Trophoblast cell (in vitro differentiated cells and primary cell): ENCODE data around the gene GRM4.

ENCODE experiments used
- DNase-seq, 2 donors: peaks; one replicate each; pipeline ENCODE4 v3.0.0-alpha.2; 2016
- H2AFZ ChIP-seq: 2 replicates; pipeline ENCODE4 v1.6.1; 2013; ENCODE audit warnings: low read length, moderate library complexity, mild to moderate bottlenecking; ENCODE audit not compliant: insufficient read depth, poor library complexity
- H2AK5ac ChIP-seq: 2 replicates; pipeline ENCODE4 v1.6.1; 2013; ENCODE audit warnings: mild to moderate bottlenecking, low read length
- H2BK120ac ChIP-seq: 2 replicates; pipeline ENCODE4 v1.6.1; 2013; ENCODE audit warnings: low read length, mild to moderate bottlenecking, moderate library complexity; ENCODE audit not compliant: insufficient read depth, poor library complexity
- H2BK12ac ChIP-seq: 2 replicates; pipeline ENCODE4 v1.6.1; 2013; ENCODE audit warnings: mild to moderate bottlenecking, low read length, moderate library complexity
- H2BK5ac ChIP-seq: 2 replicates; pipeline ENCODE4 v1.6.1; 2013; ENCODE audit warnings: low read length, low read depth, moderate library complexity, mild to moderate bottlenecking; ENCODE audit not compliant: poor library complexity
- H3K14ac ChIP-seq: 2 replicates; pipeline ENCODE4 v1.6.1; 2013; ENCODE audit warnings: mild to moderate bottlenecking, low read length
- H3K18ac ChIP-seq: 2 replicates; pipeline ENCODE4 v1.6.1; 2013; ENCODE audit warnings: mild to moderate bottlenecking, low read length
- H3K23ac ChIP-seq: 2 replicates; pipeline ENCODE4 v1.6.1; 2013; ENCODE audit warnings: low read length
- H3K27ac ChIP-seq: 2 replicates; pipeline ENCODE4 v1.5.1; 2013; ENCODE audit warnings: low read depth, mild to moderate bottlenecking, inconsistent platforms, low read length, moderate library complexity
- H3K27me3 ChIP-seq: 2 replicates; pipeline ENCODE4 v1.6.1; 2013; ENCODE audit warnings: inconsistent platforms, mild to moderate bottlenecking, low read length, moderate library complexity; ENCODE audit not compliant: insufficient read depth
- H3K36me3 ChIP-seq, 2 experiments: 1 replicate in 1 of 2; 2 replicates in 1 of 2; pipeline ENCODE4 v1.6.1; 2013; ENCODE audit warnings: low read length in 2 of 2, mild to moderate bottlenecking in 2 of 2, moderate library complexity in 1 of 2; ENCODE audit not compliant: insufficient read depth in 2 of 2, control insufficient read depth in 1 of 2
- H3K4ac ChIP-seq: 2 replicates; pipeline ENCODE4 v1.6.1; 2013; ENCODE audit warnings: low read depth, mild to moderate bottlenecking, low read length, moderate library complexity
- H3K4me1 ChIP-seq, 2 experiments: 1 replicate in 1 of 2; 2 replicates in 1 of 2; pipeline ENCODE4 v1.6.1; 2013; ENCODE audit warnings: low read length in 2 of 2, mild to moderate bottlenecking in 2 of 2, moderate library complexity in 1 of 2; ENCODE audit not compliant: insufficient read depth in 2 of 2, control insufficient read depth in 1 of 2
- H3K4me2 ChIP-seq: 2 replicates; pipeline ENCODE4 v1.6.1; 2013; ENCODE audit warnings: inconsistent platforms, mild to moderate bottlenecking, low read length, moderate library complexity
- H3K4me3 ChIP-seq: 2 replicates; pipeline ENCODE4 v1.5.1; 2013; ENCODE audit warnings: mild to moderate bottlenecking, low read depth, low read length, inconsistent platforms
- H3K79me1 ChIP-seq: one replicate; pipeline ENCODE4 v1.6.1; 2013; ENCODE audit warnings: low read length
- H3K79me2 ChIP-seq: 2 replicates; pipeline ENCODE4 v1.6.1; 2013; ENCODE audit warnings: low read length, mild to moderate bottlenecking; ENCODE audit not compliant: control insufficient read depth, insufficient read depth, poor library complexity
- H3K9ac ChIP-seq: 2 replicates; pipeline ENCODE4 v1.6.1; 2013; ENCODE audit warnings: mild to moderate bottlenecking, low read length
- H3K9me3 ChIP-seq: 2 replicates; pipeline ENCODE4 v1.6.1; 2013; ENCODE audit warnings: low read depth, mild to moderate bottlenecking, control low read depth, inconsistent platforms, low read length; ENCODE audit not compliant: insufficient read depth
- H4K12ac ChIP-seq: 2 replicates; pipeline ENCODE4 v1.6.1; 2013; ENCODE audit warnings: low read depth, mild to moderate bottlenecking, low read length, moderate library complexity
- H4K8ac ChIP-seq: 2 replicates; pipeline ENCODE4 v1.6.1; 2013; ENCODE audit warnings: low read depth, mild to moderate bottlenecking, low read length, moderate library complexity
- H4K91ac ChIP-seq: one replicate; pipeline ENCODE4 v1.6.1; 2013; ENCODE audit warnings: low read depth, mild to moderate bottlenecking, low read length, moderate library complexity
- WGBS: extraction: QIAGEN DNeasy Blood & Tissue Kit; methylation state at CpG from one replicate; pipeline ENCODE4 v1.1.7; 2013; ENCODE audit warnings: missing lambda C conversion rate; ENCODE audit not compliant: insufficient read length, insufficient coverage; ENCODE audit errors: extremely low coverage; 5-methylcytosine and 5-hydroxymethylcytosine counted together

Gene GRM4

DNA sequence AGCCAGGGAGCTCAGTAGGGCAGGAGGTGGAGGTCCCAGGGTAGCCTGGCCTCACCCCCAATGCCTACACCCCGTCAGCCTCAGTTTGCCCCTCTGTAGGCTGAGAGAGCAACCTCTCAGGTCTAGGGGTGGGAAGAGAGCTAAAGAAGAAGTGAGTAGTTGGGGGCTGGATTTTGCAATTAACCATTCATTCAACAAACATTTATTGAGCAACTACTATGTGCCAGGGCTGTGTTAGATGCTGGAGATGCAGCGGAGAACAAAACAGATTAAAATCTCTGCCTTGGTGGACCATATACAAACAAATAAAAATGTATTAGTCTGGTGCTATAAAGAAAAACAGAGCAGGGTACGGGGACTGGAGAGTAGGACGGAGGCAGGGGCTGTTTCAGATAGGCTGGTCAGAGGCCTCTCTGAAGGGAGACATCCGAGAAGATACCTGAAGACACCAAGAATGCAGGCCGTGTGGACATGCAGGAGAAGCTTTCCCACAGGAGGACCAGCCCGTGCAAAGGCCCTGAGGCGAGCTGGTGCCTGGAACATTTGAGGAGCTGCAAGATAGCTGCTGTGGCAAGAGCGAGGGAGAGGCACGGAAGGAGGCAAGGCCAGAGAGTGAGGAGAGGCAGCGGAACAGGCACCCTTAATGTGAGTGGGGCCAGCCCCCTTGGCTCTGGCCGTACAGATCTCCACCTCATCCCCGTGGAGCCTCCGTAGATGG lies 60.3 kb downstream of the GRM4 start:
- Histone ChIP-seq H4K91ac (no peak overlapping the region), H3K27me3 (no peaks in the 10 kb centered on the region), H3K4me1 (no peaks in the 10 kb centered on the region), H2AFZ (no peak overlapping the region), H3K4ac (no peak overlapping the region), H3K18ac (no peak overlapping the region), H3K23ac (no peak overlapping the region), H3K27ac (no peak overlapping the region), H3K14ac (no peak overlapping the region), H3K9ac (no peak overlapping the region), H4K8ac (no peak overlapping the region), H3K4me3 (no peak overlapping the region), H3K36me3 (no peaks in the 10 kb centered on the region), H3K9me3 (peaks cover 4% of the 10 kb centered on the region), H2BK12ac (no peak overlapping the region), H2BK5ac (no peak overlapping the region), H3K4me2 (no peak overlapping the region), H2BK120ac (no peak overlapping the region), H4K12ac (no peak overlapping the region), H3K79me2 (no peaks in the 10 kb centered on the region), H3K79me1 (no peaks in the 10 kb centered on the region), H2AK5ac (no peak overlapping the region)
- DNase-seq, result no peak
- WGBS, result no CpG with 5 or more reads among the region's 14 CpGs

DNA sequence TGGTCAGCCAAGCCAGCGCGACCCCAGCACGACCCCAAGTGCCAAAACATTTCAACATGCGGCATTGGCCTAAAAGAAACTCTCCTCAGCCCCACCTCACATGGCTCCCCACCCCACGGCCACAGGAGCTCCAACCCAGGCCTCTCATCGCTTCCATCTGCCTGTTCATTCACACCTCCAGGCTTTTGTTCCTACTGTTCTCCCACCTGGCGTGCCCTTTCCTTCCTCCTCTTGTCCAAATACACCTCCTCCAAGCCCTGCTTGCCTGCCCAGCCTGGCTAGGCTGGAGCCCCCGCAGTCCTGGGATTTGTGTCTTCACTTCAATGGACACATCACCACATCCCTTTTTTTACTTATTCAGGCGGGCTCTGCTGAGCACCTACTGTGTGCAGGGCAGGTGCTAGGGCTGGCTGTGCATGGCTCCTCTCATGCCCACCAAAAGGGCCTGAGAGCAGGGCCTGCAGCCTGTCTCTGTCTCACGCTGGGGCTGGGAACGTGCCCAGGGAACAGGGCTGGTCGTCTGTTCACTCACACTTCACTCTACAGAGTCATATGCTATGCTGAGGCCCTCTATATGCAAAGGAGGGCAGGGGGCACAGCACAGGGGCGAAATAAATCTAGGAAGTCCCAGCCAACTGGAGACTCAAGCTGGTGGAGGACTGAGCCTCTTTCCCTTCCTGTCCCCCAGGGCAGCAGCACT lies 61.1 kb downstream of the GRM4 start:
- peaks cover 4% of the 10 kb centered on the region for H3K9me3 ChIP-seq
- H2BK12ac ChIP-seq, result no peak overlapping the region
- no CpG with 5 or more reads among the region's 13 CpGs for WGBS
- H4K91ac ChIP-seq, result no peak overlapping the region
- H3K18ac ChIP-seq, result no peak overlapping the region
- H4K12ac ChIP-seq, result no peak overlapping the region
- no peak overlapping the region for H2BK120ac ChIP-seq
- H3K27ac ChIP-seq, result no peak overlapping the region
- no peaks in the 10 kb centered on the region for H3K27me3 ChIP-seq
- no peaks in the 10 kb centered on the region for H3K79me2 ChIP-seq
- H3K23ac ChIP-seq, result no peak overlapping the region
- no peak overlapping the region for H3K4me3 ChIP-seq
- H3K14ac ChIP-seq, result no peak overlapping the region
- H3K36me3 ChIP-seq, result no peaks in the 10 kb centered on the region
- H3K79me1 ChIP-seq, result no peaks in the 10 kb centered on the region
- no peak overlapping the region for H2AK5ac ChIP-seq
- H3K4ac ChIP-seq, result no peak overlapping the region
- no peak overlapping the region for H2AFZ ChIP-seq
- no peak for DNase-seq
- no peak overlapping the region for H4K8ac ChIP-seq
- H3K9ac ChIP-seq, result no peak overlapping the region
- no peaks in the 10 kb centered on the region for H3K4me1 ChIP-seq
- no peak overlapping the region for H3K4me2 ChIP-seq
- no peak overlapping the region for H2BK5ac ChIP-seq

DNA sequence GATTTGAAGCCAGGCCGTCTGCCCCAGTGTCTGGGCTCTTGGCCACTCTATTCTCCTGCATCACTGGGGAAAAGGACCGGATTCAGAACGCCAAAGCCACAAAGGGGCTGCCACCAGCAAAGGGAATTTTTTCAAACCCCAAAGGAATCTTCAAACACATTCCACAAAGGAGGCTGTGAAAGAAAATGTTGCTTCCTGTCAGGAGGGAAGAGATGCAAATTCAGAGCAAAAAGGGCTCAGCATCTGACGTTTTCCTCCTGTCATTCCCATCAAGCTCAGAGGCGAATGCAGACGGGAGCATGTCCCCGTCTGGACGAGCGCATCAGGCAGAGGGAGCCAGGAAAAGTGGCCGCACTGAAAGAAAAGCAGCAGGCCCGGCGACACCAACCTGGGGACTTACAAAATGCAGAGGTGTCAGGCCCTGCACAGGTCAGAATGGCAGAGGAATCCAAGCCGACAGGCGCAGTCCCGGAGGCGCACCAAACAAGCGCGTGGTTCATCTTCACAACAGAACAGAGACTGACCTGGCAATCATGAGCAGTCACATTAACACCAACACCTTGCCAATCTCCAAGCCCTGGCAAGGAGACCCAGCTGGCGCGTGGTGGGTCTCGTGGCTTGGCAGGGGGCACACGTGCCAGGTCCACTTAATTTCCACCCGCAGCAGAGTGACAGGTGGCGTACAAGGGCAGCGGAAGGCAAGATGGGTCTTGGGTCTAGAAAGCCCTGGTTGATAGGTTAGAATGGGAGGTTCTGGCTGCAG lies 62.8 kb downstream of the GRM4 start:
- H3K4me3 ChIP-seq, result no peak overlapping the region
- no peak for DNase-seq
- H3K79me2 ChIP-seq, result no peaks in the 10 kb centered on the region
- H2AFZ ChIP-seq, result no peak overlapping the region
- H3K4ac ChIP-seq, result no peak overlapping the region
- H4K91ac ChIP-seq, result no peak overlapping the region
- H3K9me3 ChIP-seq, result peaks cover 4% of the 10 kb centered on the region
- no peak overlapping the region for H3K23ac ChIP-seq
- no peaks in the 10 kb centered on the region for H3K27me3 ChIP-seq
- no peaks in the 10 kb centered on the region for H3K36me3 ChIP-seq
- H2AK5ac ChIP-seq, result no peak overlapping the region
- no peak overlapping the region for H2BK12ac ChIP-seq
- no peak overlapping the region for H3K14ac ChIP-seq
- H3K9ac ChIP-seq, result no peak overlapping the region
- H3K27ac ChIP-seq, result no peak overlapping the region
- no peaks in the 10 kb centered on the region for H3K4me1 ChIP-seq
- H3K4me2 ChIP-seq, result no peak overlapping the region
- no peak overlapping the region for H2BK120ac ChIP-seq
- H3K18ac ChIP-seq, result no peak overlapping the region
- H3K79me1 ChIP-seq, result no peaks in the 10 kb centered on the region
- no peak overlapping the region for H4K8ac ChIP-seq
- WGBS, result no CpG with 5 or more reads among the region's 25 CpGs
- H2BK5ac ChIP-seq, result no peak overlapping the region
- H4K12ac ChIP-seq, result no peak overlapping the region

DNA sequence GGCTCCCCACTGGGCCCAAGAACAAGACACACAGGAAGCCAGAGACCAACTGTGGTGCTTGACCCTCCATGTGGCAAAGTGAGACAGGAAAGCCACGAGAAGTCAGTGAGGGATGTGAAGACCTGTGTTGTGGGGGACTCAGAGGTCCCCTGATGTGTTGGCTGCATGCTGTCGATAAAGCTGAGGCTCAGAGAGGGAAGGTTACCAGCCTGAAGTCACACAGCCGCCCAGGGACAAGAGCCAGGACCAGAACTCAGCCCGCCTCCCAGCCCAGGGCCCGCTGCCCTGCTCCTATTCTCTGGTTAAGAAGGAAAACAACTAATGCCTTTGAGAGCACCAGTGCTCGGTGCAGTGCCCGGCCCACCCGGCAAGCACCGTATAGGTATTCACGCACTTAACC lies 63.5 kb downstream of the GRM4 start:
- no peak overlapping the region for H4K8ac ChIP-seq
- no peak overlapping the region for H3K27ac ChIP-seq
- no peaks in the 10 kb centered on the region for H3K36me3 ChIP-seq
- no peaks in the 10 kb centered on the region for H3K79me2 ChIP-seq
- no peaks in the 10 kb centered on the region for H3K79me1 ChIP-seq
- H3K27me3 ChIP-seq, result no peaks in the 10 kb centered on the region
- WGBS, result no CpG with 5 or more reads among the region's 10 CpGs
- H4K12ac ChIP-seq, result no peak overlapping the region
- no peak overlapping the region for H2AFZ ChIP-seq
- no peaks in the 10 kb centered on the region for H3K4me1 ChIP-seq
- no peak overlapping the region for H2BK120ac ChIP-seq
- no peak overlapping the region for H2BK5ac ChIP-seq
- no peak for DNase-seq
- no peak overlapping the region for H3K9ac ChIP-seq
- no peak overlapping the region for H3K4me2 ChIP-seq
- H3K18ac ChIP-seq, result no peak overlapping the region
- no peak overlapping the region for H2BK12ac ChIP-seq
- no peak overlapping the region for H3K14ac ChIP-seq
- H3K4me3 ChIP-seq, result no peak overlapping the region
- no peak overlapping the region for H4K91ac ChIP-seq
- H3K9me3 ChIP-seq, result peaks cover 4% of the 10 kb centered on the region
- no peak overlapping the region for H2AK5ac ChIP-seq
- no peak overlapping the region for H3K23ac ChIP-seq
- H3K4ac ChIP-seq, result no peak overlapping the region
